Ureter (tissue), 1 donor: ENCODE measurements around the gene SLC24A3. TPM values are rescaled to one million over a fixed set of nuclear protein-coding genes. Genes with fewer than 3 reads are reported as not detected.

ENCODE experiments used
- DNase-seq: peaks from one replicate; pipeline ENCODE4 v3.0.0-alpha.2; 2020; ENCODE audit warnings: low spot score
- total RNA-seq: library from RNA; stranded (reverse); gene quantifications from one replicate; pipeline ENCODE4 v1.2.4, GENCODE V29; 2023
- donor health status: DM: yes; HTN: yes; CAD: no.

SLC24A3 gene
- total RNA-seq, 1 donor from 2014 or later: 17.1 TPM

DNA sequence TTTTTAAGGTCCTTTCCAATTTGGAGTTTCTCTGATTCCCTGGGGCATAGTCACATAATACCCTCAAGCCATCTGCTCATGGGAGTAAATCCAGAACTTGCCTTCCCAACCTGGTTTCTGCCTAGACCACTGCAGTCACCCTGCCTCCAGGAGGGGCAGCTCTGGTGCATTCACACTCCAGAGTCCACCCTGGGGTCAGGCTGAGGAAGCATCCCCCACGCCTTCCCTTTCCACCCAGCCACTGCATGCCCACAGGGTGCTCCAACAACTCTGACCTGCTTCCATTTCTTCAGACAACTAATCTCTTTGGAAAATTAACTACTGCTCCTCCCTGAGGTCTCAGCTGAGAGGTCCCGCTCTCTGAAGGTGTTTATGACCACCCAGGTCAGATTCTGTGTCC, 334.2 kb downstream of the SLC24A3 start:
- no peak for DNase-seq

DNA sequence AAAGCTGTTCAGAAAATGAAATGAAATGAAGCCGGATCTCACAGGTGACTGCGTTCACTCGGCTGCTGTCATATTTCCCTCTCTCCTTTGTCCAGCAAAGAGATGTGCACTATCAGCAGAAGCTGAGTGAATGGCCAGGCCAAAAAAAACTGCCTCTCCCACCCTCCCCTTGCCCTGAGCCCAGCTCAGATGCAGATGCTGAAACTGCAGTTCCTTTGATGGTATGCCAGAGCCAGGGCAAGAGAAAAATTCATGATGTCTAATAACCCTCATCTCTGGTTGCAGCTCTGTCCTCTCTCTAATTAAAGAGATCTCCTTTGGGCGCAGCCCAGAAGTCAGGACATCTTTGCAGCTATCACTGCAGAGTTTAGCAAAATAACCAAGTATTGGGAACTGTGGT, 335.1 kb downstream of the SLC24A3 start:
- DNase-seq: no peak

DNA sequence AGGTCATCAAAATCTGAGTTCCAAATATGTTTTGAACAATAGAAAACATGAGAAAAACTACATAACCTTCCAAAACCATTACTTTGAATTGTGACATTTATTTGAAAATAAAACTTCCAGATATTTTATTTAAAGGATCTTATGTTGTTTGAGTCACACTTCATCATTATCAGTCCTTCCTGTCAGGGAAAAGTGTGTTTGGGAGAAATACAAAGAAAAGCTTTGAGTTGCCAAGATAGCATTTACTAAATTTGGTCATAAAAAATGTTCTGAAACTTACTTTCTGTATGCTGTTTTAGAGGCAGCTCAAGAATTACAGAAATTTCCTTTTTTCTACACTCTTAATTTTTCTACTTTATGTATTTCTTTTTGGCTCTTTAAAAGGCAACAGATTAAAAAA, 337.5 kb downstream of the SLC24A3 start:
- no peak for DNase-seq

DNA sequence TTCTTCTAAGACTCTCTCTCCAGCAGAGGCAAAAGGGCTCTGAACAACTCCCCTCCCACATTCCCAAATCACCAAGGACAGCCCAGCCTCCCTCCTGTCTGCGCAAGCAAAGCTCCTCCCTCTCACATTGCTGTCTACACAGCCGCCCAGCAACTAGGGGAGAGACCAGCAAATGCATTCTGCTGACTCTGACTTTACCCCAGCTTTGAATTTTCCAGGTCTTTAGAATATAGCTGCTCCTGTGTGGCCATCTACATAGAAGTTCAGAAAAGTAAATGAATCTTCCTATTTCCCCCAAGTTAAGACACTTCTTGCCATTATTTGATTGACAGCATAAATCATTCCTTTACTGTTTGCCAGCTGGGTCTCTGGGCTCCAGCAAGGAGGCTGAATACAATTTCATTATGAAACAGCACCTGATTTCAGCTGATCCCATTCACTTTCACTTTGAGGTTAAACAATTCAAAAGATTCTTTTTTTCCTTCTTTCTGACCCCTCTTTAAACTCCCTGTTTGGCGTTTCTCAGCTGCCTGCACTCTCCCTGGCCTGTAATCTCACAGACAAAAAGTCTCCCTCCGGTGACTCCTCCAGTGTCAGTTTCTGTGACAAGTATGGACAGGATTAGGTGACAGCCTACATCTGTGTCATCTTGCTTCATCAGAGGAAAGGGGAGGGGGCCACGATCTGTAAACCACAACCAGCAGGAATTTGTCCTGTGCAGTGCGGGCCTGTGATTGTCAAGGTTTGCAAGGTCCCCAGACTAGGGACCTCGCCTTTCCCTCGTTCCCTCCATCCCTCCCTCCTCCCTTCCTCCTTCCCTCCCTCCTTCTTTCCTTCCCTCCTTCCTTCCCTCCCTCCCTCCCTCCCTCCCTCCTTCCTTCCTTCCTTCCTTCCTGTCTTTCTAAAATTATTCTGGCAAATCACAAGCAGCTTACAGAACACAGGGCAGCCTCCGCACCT, 340.1 kb downstream of the SLC24A3 start:
- peak; percentile 76 for DNase-seq

DNA sequence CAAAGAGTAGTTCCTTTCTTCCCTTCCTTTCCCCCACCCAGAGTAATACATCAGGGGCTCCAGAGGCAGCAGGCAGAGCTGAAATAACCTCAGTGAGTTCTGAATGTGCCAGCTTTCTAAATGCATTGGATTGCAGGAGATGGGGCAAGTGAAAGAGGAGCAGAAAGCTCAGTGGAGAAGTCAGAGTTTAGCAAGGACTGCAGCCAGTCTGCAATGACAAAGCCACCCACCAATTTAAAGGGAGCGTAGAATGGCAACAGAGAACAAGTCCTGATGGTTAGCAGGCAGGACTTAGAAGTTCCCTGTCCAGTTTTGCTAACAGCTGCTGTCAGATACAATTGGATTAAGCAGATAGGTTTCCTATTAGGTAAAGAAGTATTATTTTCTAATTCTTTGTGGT, 342.2 kb downstream of the SLC24A3 start:
- no peak for DNase-seq

DNA sequence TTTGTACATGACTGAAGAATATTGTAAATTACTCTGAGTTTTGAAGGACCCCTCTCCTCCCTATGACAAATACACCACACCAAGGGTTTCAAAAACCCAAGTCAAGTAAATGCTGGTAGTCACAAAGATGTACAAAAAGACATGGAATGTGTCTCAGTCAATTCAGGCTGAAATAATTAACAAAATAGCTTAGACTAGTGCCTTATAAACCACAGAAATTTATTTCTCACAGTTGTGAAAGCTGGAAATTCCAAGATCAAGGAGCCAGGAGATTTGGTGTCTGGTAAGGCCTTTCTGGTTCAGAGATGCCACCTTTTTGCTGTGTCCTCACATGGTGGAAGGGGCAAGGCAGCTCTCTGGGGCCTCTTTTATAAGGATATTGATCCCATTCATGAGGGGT, 343.3 kb downstream of the SLC24A3 start:
- DNase-seq: no peak

DNA sequence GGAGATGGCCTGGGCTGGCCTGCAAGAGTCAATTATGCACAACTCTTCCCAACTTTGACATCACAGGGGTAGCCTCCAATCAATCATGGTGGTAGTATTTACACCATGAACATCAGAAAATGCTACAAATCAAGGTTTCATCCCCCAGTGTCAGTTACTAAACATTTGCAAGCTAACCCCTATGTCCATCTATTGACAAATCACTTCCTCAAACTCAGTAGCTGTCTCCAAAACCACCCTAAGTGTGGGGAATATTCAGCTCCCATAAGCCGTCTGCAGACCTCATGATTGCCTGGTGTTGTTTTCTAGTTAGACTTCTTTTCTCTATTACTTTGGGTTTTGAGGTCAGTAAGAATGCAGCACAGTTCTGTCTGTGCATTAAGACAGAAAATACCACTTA, 344.8 kb downstream of the SLC24A3 start:
- DNase-seq: no peak

DNA sequence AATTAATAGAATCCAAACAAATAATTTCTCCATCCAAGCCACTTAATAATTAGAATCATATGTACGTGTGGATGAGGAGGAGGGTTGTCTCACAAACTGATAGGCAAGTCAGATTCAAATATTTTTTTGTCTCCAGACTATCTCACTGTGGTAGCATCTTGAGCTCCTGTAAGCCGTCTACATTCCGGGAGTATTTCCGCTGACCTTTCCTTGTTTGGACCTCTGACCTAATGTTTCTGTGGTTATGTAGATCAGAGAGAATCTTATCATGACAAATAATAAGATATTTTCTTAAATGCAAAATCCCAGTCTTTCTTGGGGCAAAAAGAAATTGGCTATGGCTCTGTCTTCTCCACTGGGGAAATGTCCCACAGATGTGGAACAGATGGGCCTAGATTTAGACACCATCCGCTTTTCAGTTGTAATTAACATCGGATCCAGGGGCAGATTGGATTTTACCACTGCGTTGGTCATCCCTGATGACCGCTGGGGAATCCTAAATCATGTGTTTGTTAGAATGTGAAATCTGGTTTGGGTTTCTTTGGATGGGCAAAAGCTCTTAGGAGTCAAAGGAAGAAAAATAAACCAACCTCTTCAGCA, 348.5 kb downstream of the SLC24A3 start:
- no peak for DNase-seq

DNA sequence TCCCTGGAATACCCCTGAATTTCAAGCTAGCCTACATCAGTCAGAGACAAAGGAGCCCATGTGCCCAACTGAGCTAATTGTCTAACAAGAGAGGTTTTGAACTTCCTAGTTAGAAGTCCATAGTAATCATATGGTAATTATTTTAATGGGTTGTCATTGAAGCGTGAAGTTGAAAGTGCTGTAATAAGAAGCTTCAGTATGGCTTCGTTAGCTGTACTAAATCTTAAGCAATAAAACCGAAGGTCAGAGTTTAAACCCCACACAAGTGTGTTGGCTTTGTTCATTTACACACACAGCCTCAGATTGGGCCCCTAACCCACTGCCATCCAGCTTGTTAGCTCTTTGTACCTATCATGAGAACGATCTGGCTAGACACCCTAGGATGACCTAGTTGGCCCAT, 350.0 kb downstream of the SLC24A3 start:
- no peak for DNase-seq

DNA sequence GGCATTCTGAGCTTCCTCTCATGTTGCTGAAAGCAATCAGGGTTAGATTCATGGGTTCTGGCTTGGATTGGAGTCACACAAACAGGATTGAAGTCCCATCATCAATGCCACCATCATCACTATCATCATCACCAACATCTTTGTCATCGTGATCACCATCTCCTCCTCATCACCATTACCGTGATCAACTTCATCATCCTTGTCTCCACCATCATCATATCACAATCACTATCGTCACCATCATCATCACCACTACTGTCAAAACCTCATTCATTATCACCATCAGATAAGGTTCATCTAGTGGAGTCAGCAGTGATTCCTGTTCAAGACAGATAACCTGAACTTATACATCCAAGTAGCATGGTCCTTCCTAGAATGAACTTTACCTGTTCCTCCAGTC, 351.8 kb downstream of the SLC24A3 start:
- DNase-seq: no peak

DNA sequence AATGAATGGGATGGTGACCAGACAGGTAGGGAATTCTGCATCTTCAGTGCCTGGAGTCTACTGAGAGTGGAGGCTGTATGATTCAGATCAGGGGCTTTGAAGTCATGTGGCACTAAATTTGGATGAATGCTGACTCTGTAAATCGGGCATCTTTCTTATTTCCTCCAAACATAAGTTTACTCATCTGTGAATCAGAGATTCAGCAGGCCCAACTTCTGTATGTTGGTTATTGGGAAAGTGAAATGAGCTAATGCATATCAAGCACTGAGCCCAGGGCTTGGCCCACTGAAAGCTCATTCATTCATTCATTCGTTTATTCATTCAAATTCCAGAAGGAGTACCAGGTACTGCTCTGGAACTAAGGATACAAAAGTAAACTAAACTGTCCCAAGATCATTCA, 353.3 kb downstream of the SLC24A3 start:
- no peak for DNase-seq

DNA sequence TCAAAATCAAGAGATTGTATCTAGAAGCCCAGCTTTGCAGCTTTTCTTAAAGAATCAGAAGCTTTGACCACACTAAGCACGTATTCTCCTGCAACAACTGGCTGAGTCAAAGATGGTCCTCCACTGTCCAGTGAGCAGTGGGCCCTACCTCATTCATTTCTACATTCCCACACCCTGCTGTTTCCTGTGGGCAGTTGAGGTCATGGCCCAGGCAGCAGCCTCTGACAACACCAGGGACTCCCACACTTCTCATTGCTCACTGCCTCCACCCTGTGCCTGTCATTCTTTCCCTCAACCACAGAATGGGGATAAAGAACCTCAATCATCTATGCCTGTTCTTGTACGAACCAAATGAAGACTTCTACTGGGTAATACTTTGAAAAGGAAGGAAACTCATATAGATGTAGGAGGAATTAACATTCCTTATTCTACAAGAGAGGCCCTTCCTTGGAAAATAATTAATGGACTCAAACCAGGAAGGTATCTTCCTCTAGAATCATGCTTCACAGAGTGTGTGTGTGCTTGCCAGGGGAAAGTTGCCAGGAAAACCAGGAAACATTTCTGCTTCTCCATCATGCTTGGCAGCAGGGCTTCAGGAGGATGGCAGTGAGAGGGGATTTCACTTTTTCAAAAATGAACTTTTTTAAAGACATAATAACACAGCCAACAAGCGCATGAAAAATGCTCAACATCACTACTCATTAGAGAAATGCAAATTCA, 353.9 kb downstream of the SLC24A3 start:
- DNase-seq: no peak

DNA sequence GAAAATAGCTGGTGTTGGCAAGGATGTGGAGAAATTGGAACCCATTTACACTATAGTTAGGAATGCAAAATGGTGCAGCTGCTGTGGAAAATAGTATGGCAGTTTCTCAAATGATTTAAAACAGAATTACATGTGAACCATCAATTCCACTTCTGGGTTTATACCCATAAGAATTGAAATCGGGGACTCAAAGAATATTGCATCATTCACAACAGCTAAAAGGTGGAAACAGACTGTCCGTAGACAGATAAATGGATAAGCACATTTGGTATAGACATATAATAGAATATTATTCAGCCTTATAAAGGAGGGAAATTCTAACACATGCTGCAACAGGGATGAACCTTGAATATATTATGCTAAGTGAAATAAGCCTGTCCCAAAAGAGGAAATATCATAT, 355.7 kb downstream of the SLC24A3 start:
- DNase-seq: no peak

DNA sequence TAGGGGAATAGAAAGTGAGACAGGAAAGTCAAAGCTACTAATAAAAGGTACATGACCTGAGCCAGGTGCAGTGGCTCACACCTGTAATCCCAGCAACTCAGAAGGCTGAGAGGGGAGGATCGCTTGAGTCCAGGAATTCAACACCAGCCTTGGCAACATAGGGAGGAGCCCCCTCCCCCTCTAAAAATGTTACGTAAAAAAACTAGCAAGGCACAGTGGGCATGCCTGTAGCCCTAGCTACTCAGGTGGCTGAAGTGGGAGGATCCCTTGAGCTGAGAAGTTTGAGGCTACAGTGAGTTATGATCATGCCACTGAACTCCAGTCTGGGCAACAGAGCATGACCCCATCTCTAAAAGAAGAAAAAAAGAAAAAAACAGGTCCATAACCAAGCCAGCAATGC, 359.6 kb downstream of the SLC24A3 start:
- no peak for DNase-seq

DNA sequence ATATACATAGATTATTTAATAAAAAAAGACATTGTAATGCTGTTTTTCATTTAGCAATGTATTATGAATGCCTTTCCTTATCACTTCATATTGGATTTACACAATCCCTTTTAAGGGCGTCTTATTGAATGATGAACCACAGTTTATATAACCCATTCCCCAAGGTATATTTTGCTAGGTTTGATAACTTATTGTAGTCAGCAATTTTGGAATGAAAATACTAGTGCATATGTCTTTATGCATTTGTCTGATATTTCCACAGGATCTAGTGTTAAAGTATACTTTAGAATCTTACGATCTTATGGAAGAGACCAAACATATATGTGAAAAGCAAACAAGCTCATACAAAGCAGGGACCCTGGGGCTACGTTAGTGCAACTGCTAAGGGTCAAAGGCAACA, 365.2 kb downstream of the SLC24A3 start:
- DNase-seq: no peak

DNA sequence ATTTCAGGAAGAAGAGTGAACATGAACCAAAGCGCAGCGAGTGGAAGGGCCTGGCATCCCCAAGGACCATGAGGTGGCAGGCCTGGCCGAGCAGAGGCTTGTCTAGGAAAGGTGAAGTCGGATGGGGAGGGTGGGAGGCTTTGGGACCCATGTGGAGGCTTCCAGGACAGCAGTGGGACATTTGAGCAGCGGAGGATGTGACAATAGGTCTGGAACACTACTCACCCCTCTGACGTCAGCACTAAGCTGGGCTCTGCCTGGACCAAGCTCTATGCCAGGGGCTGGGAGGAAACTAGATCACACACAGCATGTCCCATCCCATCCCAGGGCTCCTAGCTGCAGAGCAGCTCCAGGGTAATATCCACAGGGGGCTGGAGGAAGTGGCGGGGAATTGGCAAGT, 370.3 kb downstream of the SLC24A3 start:
- no peak for DNase-seq

DNA sequence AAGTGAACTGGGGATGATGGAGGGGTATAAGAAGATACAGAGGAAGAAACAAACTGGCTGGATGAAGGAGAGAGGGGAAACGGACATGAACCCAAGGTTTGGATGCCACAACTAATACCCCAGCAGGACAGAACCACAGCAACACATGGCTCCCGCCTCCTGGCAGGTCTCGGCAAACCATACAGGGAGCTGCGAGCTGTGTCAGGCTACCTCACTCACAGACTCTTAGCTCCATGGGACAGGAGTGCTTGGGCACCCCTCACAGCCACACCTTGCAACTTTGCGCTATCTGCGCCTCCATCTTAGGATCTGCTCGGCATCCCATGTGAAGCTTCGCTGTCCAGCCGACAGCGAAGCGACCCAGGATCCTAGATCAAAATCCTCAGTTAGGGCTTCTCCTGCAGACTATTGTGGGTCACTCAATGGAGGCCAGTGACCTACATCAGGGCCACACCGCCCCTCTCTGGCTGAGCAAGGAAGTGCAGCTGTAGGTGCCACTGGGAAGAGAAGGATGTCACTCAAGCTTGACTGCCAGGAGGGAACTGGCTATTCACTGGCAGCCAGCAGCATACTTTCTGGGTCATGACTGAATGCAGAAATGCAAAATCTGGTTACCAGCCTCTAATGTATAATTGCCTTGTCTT, 371.2 kb downstream of the SLC24A3 start:
- DNase-seq: peak; percentile 80

DNA sequence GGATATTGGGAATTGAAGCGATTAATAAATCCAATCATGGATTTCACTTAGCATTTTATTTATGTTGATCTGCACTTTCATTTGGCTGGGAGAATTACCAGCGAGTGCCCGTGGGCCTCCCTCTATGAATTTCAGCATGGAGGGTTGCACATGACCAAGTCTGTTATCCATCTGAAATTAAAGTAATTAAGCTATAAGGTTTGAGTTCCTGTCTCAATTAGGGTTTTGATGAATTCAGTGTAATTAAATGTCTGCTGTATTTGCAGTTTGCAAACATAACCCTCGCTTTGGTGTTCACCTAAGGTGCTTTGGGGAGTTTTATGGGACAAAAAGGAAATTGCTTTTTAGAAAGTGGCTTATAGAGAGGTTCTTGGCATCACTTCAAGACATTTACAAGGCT, 375.8 kb downstream of the SLC24A3 start:
- no peak for DNase-seq

DNA sequence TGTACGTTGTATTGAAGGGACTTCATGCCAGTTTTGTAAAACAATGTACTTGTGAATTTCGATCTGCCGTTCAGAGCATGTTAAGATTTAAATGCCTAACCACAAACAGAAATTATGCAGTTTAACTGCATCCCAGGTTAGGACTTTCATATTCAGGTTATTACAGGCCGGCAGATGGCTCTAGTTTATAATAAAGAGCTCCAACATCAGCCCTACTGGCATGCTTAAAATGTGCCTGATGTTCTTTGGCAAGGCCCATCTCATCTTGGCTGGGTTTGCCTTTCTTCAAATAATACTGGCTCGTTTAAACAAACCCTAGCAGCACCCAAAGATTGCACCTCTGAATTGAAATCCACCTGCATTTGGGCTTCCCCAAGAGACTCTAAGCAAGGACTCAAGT, 376.3 kb downstream of the SLC24A3 start:
- no peak for DNase-seq

DNA sequence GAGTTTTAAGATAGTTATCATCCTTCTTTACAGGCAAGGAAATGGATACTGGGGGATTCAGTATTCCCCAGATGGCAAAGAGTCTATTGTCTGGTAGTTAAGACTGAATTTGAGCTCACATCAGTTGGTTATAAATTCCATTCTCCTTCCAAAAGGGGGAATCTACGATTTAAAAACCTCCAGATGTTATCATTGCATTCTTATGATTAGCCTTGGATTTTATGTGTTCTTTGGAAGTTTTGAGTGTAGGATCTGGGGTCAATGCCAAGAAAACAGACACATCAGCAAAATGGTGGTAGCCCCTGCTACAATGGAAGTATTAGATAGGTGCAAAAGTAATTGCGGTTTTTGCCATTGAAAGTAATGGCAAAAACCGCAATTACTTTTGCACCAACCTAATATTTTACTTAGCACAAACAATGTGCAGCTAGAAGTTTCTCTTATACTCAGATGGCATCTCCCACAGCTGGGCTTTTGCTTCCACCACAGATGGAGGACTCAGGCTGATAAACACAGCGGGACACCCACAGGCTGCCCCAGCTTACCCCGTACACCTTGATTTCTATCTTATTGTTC, 377.4 kb downstream of the SLC24A3 start:
- no peak for DNase-seq

DNA sequence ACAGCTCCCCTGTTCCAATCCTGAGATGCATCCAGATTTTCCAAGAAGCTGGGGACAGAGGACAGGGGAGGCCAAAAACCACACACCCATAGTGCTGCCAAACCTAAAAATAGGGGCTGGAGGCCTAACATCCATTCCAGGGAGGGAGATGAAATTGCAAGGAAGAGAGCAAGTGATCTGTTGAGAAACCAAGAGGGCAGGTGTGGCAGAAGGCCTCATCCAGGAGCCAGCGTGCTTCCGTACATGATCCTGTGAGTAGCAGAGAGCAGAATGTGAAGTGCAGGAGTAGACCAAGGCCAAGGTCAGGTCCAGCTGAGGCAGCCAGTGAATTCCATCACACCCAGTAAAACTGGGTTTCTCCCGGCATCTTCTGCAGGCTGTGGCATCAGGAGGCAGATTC, 377.9 kb downstream of the SLC24A3 start:
- DNase-seq: no peak

DNA sequence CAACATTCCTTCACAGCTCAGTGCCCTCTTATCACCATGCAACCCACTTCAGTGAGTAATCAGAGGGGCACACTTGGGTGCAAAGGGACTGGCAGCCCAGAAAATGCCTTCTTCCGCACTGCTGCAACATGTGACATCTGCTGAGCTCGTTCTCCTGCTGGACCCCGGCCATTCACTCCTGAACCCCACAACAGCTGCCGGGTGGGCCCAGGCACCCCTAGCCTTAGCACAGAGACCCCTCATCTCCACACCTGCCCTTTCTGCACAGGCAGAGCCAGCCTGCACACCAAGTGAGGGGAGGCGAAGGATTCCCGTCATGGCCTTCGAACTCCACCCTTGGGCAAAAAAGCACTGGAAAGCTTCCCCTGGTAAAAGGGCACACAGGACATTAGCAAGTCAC, 381.3 kb downstream of the SLC24A3 start:
- DNase-seq: no peak
